ENCODE data around the gene EXOC4.

The EXOC4 gene

DNA sequence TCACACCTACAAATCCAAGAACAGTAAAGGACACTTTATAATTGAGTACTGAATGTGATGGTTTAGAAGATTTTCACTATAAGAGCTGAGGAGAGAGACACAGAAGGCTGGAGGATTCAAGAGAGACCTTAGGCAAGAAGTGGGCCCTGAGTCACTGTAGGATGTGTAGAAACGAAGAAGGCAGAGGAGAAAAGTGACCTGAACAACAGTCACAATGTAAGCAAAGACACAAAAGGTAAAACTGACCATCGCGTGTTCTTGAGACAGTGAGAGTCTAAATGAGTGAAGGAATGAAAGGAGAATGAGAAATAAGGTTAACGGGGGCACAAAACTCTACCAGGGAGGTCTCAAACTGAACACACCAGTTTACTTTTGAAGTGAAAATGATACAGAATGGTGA, 576.0 kb downstream of the EXOC4 start:
- DNase-seq (ENCODE audit: extremely low read depth, low read depth) = no peak
- TF ChIP-seq, protein P1, sequence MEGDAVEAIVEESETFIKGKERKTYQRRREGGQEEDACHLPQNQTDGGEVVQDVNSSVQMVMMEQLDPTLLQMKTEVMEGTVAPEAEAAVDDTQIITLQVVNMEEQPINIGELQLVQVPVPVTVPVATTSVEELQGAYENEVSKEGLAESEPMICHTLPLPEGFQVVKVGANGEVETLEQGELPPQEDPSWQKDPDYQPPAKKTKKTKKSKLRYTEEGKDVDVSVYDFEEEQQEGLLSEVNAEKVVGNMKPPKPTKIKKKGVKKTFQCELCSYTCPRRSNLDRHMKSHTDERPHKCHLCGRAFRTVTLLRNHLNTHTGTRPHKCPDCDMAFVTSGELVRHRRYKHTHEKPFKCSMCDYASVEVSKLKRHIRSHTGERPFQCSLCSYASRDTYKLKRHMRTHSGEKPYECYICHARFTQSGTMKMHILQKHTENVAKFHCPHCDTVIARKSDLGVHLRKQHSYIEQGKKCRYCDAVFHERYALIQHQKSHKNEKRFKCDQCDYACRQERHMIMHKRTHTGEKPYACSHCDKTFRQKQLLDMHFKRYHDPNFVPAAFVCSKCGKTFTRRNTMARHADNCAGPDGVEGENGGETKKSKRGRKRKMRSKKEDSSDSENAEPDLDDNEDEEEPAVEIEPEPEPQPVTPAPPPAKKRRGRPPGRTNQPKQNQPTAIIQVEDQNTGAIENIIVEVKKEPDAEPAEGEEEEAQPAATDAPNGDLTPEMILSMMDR (IDR thresholded peaks at IDR 0.05; ENCODE audit: low read depth, low read length) = no peak

DNA sequence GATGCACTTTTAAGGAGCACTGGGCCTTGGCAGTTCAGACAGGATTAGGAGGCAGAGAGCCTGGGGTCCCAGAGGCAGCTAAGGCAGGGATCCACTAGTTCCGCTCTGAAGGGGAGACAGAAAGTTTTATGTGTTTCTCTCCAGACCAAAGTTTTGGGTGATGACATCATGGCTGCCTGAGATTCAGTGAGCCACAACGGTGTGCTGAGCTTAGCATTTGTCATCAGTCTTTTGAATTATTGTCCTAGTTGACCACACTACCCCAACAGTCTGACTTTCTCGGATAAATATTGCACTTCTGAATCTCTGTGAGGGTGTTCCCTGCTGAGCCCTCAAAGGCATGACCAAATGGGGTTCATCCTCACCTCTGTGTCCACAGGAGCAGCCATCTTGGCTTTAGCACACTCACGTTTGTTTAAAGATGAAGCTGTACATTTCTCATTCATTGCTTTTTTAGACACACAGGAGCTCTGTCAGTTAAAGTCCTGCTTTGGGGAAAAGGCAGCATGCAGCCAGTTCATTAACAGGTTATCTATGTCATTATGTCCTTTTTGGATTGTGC, 576.5 kb downstream of the EXOC4 start:
- TF ChIP-seq, protein P1 (IDR thresholded peaks at IDR 0.05; ENCODE audit: low read depth, low read length) = no peak
- DNase-seq (ENCODE audit: extremely low read depth, low read depth) = no peak

DNA sequence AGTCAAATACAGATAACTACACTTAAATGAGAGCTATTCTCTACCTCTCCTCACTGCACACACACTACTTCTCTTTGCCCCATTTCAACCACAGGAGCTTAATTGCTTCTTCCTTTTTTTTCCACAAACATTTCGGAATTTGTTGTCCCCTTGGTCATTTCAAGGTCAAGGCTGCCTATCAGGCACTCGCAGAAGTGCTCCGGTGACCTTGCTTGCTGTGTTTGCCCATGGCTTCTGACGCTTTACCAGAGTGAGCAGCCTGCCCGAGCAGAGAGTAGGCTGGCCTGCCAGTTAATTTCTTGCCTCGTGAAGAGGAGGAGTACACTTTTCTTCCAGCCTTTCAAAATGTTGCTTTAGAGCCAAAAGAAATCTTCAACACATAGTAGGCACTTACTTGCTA, 577.2 kb downstream of the EXOC4 start:
- DNase-seq (ENCODE audit: extremely low read depth, low read depth) = no peak

DNA sequence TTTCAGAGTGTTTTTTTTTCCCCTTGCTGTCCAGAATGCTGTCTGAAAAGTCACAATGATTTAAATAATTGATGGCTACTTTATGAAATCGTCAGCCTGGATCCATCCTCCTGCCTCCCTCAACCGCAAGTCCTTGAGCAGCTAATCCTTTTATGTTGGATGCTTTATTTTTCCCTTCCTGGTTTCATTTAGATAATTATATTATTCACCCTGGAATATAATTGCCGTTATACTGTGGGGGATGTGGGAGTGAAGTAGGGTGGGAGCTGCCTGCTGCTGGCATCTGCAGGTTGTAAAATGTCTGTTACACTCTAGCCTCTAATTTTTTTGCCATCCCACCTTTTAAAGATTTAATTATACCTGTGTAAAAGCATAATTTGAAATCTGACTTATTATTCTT, 583.8 kb downstream of the EXOC4 start:
- TF ChIP-seq, protein P1 (IDR thresholded peaks at IDR 0.05; ENCODE audit: low read depth, low read length) = no peak
- DNase-seq (ENCODE audit: extremely low read depth, low read depth) = no peak

More for the DNA sequence above, 577.2 kb downstream of the EXOC4 start:
- TF ChIP-seq, protein P1 (IDR thresholded peaks at IDR 0.05; ENCODE audit: low read depth, low read length) = no peak

DNA sequence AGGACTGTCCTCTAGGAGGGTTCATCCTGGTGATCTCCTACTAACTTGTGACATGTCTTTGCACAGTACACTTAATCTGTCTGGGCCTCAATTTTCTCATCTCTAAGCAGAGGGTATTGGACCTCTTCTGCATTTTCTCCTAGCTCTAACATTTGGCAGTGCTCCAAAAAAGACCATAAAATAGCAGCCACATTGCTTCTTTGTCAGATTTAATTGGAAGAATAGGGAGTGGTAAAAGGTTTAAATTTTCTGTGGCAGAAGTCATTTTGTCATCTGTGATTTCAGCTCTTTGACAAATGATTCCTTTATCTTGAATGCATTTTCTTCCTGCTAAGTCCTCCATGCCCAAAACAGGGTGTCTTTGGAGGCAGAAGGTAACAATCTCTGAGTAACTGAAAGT, 584.3 kb downstream of the EXOC4 start:
- TF ChIP-seq, protein P1 (IDR thresholded peaks at IDR 0.05; ENCODE audit: low read depth, low read length) = no peak
- DNase-seq (ENCODE audit: extremely low read depth, low read depth) = no peak

DNA sequence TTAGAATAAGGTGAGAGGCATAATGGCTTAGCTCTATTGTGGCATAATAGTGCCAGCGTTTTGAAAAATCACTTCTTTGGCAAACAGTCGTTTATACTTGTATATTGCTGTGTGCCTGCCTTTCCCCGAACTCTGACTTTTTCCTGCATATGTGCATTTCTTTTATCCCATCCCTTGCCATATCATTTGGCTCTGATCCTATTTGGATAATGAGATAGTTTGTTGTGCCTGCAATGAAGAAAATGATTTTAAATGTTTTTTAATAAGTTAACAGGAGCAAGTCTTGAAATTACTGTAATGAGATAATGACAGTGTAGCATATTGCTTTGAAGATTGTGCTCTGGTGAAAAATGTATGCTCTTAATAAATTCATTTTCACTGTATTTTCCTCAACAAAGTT, 586.2 kb downstream of the EXOC4 start:
- DNase-seq (ENCODE audit: extremely low read depth, low read depth) = no peak
- TF ChIP-seq, protein P1 (IDR thresholded peaks at IDR 0.05; ENCODE audit: low read depth, low read length) = no peak

DNA sequence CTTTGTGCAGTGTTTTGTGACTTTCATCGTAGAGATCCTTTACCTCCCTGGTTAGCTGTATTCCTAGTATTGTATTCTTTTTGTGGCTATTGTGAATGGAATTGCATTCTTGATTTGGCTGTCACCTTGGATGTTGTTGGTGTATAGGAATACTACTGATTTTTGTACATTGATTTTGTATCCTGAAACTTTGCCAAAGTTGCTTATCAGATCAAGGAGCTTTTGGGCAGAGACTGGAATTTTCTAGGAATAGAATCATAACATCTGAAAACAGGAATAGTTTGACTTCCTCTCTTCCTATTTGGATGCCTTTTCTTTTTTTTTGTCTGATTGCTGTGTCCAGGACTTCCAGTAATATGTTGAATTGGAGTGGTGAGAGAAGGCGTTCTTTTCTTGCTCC, 590.5 kb downstream of the EXOC4 start:
- no peak for DNase-seq (ENCODE audit: extremely low read depth, low read depth)
- TF ChIP-seq, protein P1 (IDR thresholded peaks at IDR 0.05; ENCODE audit: low read depth, low read length) = no peak

All from AG09319 (cell line).